Measurements from ENCODE around the gene EPAS1.

Gene EPAS1

GRCh38 chr2:46302005-46302695 is 4.9 kb downstream of the EPAS1 start:
- Histone ChIP-seq H3K9ac (ENCODE audit: low read depth, low read length) (no peak overlapping the region), H3K9me3 (ENCODE audit: control insufficient read depth, insufficient read depth, low read length) (peaks cover 15% of the 10 kb centered on the region), H3K36me3 (ENCODE audit: insufficient read depth, low read length) (no peaks in the 10 kb centered on the region), H3K4me1 (ENCODE audit: insufficient read depth, low read length) (peaks cover 26% of the 10 kb centered on the region)

DNA sequence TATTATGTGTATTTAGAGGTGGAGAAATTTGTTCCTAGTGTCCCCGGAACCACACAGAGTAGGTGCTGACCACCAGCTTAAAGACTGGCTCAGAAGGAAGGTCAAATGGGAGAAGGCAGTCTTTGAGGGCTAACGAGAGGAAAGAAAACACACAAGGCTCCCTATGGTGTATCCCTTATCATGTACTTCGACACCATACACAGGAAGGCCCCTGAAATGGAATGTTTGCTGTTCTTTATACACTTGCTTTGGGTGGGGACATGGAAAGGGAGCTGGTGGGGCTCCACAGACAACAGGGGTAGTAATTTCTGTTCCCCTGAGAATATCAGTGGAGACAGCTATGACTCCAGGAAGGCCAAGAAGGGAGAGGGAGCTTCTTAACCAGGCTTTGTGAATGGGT is 6.0 kb downstream of the EPAS1 start:
- Histone ChIP-seq H3K36me3 (ENCODE audit: insufficient read depth, low read length) (no peaks in the 10 kb centered on the region), H3K4me1 (ENCODE audit: insufficient read depth, low read length) (peaks cover 26% of the 10 kb centered on the region), H3K9ac (ENCODE audit: low read depth, low read length) (no peak overlapping the region), H3K9me3 (ENCODE audit: control insufficient read depth, insufficient read depth, low read length) (peaks cover 15% of the 10 kb centered on the region)

- Histone ChIP-seq H3K9ac (ENCODE audit: low read depth, low read length) (no peak overlapping the region), H3K9me3 (ENCODE audit: control insufficient read depth, insufficient read depth, low read length) (peaks cover 15% of the 10 kb centered on the region), H3K36me3 (ENCODE audit: insufficient read depth, low read length) (no peaks in the 10 kb centered on the region), H3K4me1 (ENCODE audit: insufficient read depth, low read length) (peaks cover 26% of the 10 kb centered on the region)
Observed at GRCh38 chr2:46303822-46304221, 6.6 kb downstream of the EPAS1 start.

- Histone ChIP-seq H3K9me3 (ENCODE audit: control insufficient read depth, insufficient read depth, low read length) (peaks cover 15% of the 10 kb centered on the region), H3K4me1 (ENCODE audit: insufficient read depth, low read length) (peaks cover 22% of the 10 kb centered on the region), H3K36me3 (ENCODE audit: insufficient read depth, low read length) (no peaks in the 10 kb centered on the region), H3K9ac (ENCODE audit: low read depth, low read length) (no peak overlapping the region)
Observed at GRCh38 chr2:46304635-46305034, 7.4 kb downstream of the EPAS1 start.

GRCh38 chr2:46305187-46305586 is 8.0 kb downstream of the EPAS1 start:
- Histone ChIP-seq H3K9me3 (ENCODE audit: control insufficient read depth, insufficient read depth, low read length) (peaks cover 15% of the 10 kb centered on the region), H3K36me3 (ENCODE audit: insufficient read depth, low read length) (no peaks in the 10 kb centered on the region), H3K4me1 (ENCODE audit: insufficient read depth, low read length) (peaks cover 17% of the 10 kb centered on the region), H3K9ac (ENCODE audit: low read depth, low read length) (no peak overlapping the region)

- Histone ChIP-seq H3K36me3 (ENCODE audit: insufficient read depth, low read length) (no peaks in the 10 kb centered on the region), H3K9ac (ENCODE audit: low read depth, low read length) (no peak overlapping the region), H3K9me3 (ENCODE audit: control insufficient read depth, insufficient read depth, low read length) (peaks cover 11% of the 10 kb centered on the region), H3K4me1 (ENCODE audit: insufficient read depth, low read length) (peaks cover 13% of the 10 kb centered on the region)
Observed at GRCh38 chr2:46305767-46306166, 8.6 kb downstream of the EPAS1 start.

DNA sequence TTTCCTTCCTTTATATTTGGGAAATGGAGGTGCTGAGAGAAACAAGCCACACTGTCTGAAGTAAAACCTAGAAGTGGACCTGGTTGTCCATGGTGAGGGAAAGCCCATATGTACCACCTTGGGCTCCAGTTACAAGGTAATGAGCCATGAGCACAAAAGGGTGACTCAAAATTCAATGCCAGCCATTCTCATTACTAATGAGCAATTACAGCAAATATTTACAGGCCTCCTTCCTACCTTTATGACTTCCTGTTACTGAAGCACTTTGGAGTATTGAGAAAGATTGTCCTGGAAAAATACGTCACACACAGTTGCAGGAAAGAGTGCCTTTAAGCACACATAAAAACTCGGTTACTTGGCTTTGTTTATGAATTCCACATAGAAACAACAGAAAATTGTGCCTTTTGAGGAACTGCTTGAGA is 9.1 kb downstream of the EPAS1 start:
- H3K4me1 ChIP-seq (ENCODE audit: insufficient read depth, low read length), result peaks cover 13% of the 10 kb centered on the region
- H3K9ac ChIP-seq (ENCODE audit: low read depth, low read length), result no peak overlapping the region
- no peaks in the 10 kb centered on the region for H3K36me3 ChIP-seq (ENCODE audit: insufficient read depth, low read length)
- H3K9me3 ChIP-seq (ENCODE audit: control insufficient read depth, insufficient read depth, low read length), result peaks cover 11% of the 10 kb centered on the region

DNA sequence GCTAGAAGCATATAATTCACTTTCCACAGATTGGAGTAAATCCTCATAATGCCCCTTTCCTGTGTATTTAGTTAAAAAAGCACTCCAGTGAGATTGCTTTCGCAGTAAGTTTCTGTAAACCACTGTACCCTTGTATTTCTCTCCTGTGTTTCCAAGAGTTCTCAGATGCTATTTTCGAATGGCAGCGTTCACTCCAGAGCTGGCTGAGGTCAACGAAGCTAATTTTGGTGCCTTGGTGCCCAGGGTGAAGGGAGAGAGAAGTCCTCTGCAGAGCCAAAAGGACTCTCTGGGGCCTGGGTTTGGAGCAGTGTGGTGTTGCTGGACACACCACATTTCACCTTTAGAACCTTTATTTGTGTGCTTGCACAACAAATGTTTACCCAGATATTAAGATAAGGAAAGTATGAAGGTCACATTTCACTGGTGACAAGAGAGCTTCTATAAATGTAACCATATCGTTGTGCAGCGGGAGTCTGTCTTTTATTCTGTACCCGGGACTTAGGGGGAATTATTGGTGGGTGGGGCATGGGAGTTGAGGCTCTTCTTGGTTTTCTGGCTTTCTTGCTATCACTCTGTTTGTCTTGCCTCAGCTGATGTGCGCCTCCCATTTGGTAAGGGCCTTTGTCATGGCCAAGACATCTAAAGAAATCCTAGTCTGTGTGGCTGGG is 9.9 kb downstream of the EPAS1 start:
- Histone ChIP-seq H3K9me3 (ENCODE audit: control insufficient read depth, insufficient read depth, low read length) (peaks cover 11% of the 10 kb centered on the region), H3K4me1 (ENCODE audit: insufficient read depth, low read length) (peaks cover 13% of the 10 kb centered on the region), H3K36me3 (ENCODE audit: insufficient read depth, low read length) (no peaks in the 10 kb centered on the region), H3K9ac (ENCODE audit: low read depth, low read length) (no peak overlapping the region)

DNA sequence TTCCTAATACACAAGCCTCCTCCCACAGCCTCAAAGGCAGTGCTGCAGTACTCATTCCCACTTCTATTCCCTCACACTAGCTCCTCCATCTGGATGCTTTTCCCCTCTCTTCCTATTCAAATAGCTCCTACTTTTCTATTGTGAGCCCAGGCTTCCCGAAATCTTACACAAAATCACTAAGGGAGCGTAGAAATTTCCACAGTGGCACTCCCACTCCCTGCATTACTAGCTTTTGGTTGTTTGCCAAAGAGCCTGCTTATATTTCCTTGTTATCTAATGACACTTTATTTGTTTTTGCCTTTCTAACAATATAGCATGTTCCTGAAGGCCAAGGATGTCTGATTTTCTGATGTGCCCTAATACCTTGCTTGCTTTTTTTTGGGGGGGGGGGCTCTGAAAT is 10.9 kb downstream of the EPAS1 start:
- no peak overlapping the region for H3K9ac ChIP-seq (ENCODE audit: low read depth, low read length)
- peaks cover 13% of the 10 kb centered on the region for H3K4me1 ChIP-seq (ENCODE audit: insufficient read depth, low read length)
- peaks cover 11% of the 10 kb centered on the region for H3K9me3 ChIP-seq (ENCODE audit: control insufficient read depth, insufficient read depth, low read length)
- H3K36me3 ChIP-seq (ENCODE audit: insufficient read depth, low read length), result no peaks in the 10 kb centered on the region

GRCh38 chr2:46308629-46309028 is 11.4 kb downstream of the EPAS1 start:
- Histone ChIP-seq H3K4me1 (ENCODE audit: insufficient read depth, low read length) (peaks cover 13% of the 10 kb centered on the region), H3K9ac (ENCODE audit: low read depth, low read length) (no peak overlapping the region), H3K9me3 (ENCODE audit: control insufficient read depth, insufficient read depth, low read length) (peaks cover 11% of the 10 kb centered on the region), H3K36me3 (ENCODE audit: insufficient read depth, low read length) (no peaks in the 10 kb centered on the region)

GRCh38 chr2:46309052-46309953 is 12.1 kb downstream of the EPAS1 start:
- H3K9ac ChIP-seq (ENCODE audit: low read depth, low read length), result no peak overlapping the region
- peaks cover 12% of the 10 kb centered on the region for H3K4me1 ChIP-seq (ENCODE audit: insufficient read depth, low read length)
- H3K9me3 ChIP-seq (ENCODE audit: control insufficient read depth, insufficient read depth, low read length), result peaks cover 11% of the 10 kb centered on the region
- no peaks in the 10 kb centered on the region for H3K36me3 ChIP-seq (ENCODE audit: insufficient read depth, low read length)

DNA sequence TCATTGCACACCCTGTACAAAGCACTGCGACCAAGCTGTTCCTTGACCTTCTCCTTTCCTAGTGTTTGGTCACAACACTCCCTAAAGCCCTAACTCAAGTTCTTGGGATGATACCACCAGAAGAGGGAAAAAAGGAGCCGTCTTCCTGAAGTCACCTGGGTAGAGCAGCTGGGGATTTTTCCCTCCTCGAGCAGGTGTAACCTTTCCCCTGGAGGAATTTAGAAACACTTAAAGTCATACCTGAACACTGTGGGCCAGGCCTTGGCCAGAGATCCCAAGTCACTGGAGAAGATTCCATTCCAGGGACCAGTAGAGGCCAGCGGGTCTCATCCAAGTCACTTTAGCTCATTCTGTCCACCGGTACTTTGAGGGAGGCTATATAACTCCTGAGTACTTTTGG is 13.2 kb downstream of the EPAS1 start:
- peaks cover 4% of the 10 kb centered on the region for H3K9me3 ChIP-seq (ENCODE audit: control insufficient read depth, insufficient read depth, low read length)
- peaks cover 6% of the 10 kb centered on the region for H3K4me1 ChIP-seq (ENCODE audit: insufficient read depth, low read length)
- H3K36me3 ChIP-seq (ENCODE audit: insufficient read depth, low read length), result no peaks in the 10 kb centered on the region
- no peak overlapping the region for H3K9ac ChIP-seq (ENCODE audit: low read depth, low read length)

DNA sequence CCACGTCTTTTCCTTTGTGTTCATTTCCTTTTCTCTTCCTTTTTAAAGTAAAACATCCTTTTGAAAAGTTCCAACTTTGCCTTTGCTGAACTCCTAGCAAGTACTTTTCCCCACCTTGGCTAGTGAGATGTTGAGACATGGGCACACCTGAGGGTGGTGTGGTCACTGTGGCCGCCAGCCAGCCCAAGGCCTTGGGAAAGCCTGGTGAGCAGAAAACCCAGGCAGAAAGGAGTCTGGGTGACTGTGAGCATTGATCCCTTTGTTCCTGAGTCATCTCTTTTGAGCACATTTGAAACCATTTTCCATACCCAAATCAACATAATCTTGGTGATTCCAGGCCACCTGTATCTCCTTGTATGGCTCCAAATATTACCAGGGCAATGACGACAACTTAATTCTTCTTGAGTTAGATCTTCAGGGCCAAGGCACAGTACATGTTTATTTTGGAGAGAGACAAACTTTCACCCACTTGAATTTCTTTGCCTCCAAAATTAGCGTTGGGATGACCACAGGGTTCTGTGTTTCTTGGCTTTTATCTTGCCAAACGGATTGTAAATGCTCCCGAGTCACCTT is 14.5 kb downstream of the EPAS1 start:
- Histone ChIP-seq H3K9ac (ENCODE audit: low read depth, low read length) (no peak overlapping the region), H3K36me3 (ENCODE audit: insufficient read depth, low read length) (no peaks in the 10 kb centered on the region), H3K4me1 (ENCODE audit: insufficient read depth, low read length) (no peaks in the 10 kb centered on the region; the same call in 1 of the 2 replicates)

DNA sequence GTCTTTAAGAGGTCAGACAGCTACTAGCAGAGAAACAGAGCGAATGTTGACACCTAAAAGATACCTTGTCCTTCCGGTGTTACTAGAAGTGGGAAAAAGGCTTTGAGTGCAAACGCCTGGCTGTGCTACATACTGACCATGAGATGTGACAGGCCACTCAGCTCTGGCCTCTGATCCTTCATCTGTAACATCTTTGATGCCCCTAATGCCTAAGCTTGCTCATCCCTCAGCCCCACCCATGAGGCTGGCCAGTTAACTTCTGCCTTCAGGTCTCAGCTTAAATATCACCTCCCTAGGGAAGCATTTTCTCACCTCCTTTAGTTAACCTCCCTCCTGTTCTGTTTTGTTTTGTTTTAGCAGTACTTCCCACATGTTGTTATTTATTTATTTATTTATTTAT is 15.9 kb downstream of the EPAS1 start:
- Histone ChIP-seq H3K4me1 (ENCODE audit: insufficient read depth, low read length) (no peaks in the 10 kb centered on the region; the same call in 1 of the 2 replicates), H3K9me3 (ENCODE audit: control insufficient read depth, insufficient read depth, low read length) (no peaks in the 10 kb centered on the region; the same call in 1 of the 2 replicates), H3K9ac (ENCODE audit: low read depth, low read length) (no peak overlapping the region), H3K36me3 (ENCODE audit: insufficient read depth, low read length) (no peaks in the 10 kb centered on the region)

More for the DNA sequence above, 14.5 kb downstream of the EPAS1 start:
- H3K9me3 ChIP-seq (ENCODE audit: control insufficient read depth, insufficient read depth, low read length), result no peaks in the 10 kb centered on the region; the same call in 1 of the 2 replicates

Data from ES-I3 (cell line).